ENCODE results near the gene HNRNPH2.

Gene HNRNPH2

GRCh38 chrX:101362116-101362515, 45.9 kb upstream of the HNRNPH2 start:
- Histone ChIP-seq H3K36me3 (replicated peaks; ENCODE audit: insufficient read depth, low read length) (no peaks in the 10 kb centered on the region), H3K4me3 (ENCODE audit: low read length) (no peak overlapping the region), H2AFZ (ENCODE audit: low read length) (no peak overlapping the region), H3F3A (ENCODE audit: insufficient read depth, low read length) (no peaks in the 10 kb centered on the region), H3K9ac (ENCODE audit: low read length) (no peak overlapping the region), H3K27ac (ENCODE audit: low read length) (no peak overlapping the region), H3K4me1 (ENCODE audit: low read length) (peaks cover 11% of the 10 kb centered on the region; the same call in 1 of the 2 replicates), H3K9me3 (replicated peaks; ENCODE audit: insufficient read depth, low read length) (no peaks in the 10 kb centered on the region), H3K4me2 (ENCODE audit: low read depth, low read length) (no peak overlapping the region), H3K79me2 (ENCODE audit: low read length) (no peaks in the 10 kb centered on the region), H3K9me2 (replicated peaks; ENCODE audit: insufficient read depth, low read length) (no peaks in the 10 kb centered on the region), H4K20me1 (ENCODE audit: insufficient read depth, low read length) (no peaks in the 10 kb centered on the region), H3K27me3 (replicated peaks; ENCODE audit: insufficient read depth, low read length) (no peaks in the 10 kb centered on the region)
- no peak for TF ChIP-seq EZH2 (optimal IDR thresholded peaks at IDR 0.05; ENCODE audit: low read depth, low read length)
- no peak for DNase-seq

DNA sequence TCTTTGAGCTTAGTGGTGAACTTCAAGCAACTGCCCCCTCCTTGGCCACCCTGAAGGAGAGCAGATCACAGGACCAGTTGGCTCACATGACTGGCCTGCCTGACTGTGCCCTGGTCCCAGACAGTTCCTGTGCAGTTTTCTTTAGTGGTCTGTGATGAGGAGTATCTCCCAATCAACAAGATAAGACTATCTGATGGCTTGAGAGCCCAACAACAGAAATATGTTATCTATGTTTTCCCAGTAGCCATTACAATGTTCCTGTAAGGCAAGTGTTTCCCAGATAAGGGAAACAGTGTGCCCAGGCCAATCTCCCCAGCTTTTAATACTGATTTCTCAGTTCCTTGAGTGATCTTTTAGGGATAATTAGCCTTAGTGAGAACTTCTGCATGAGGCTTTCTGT, 45.3 kb upstream of the HNRNPH2 start:
- Histone ChIP-seq H3K4me3 (ENCODE audit: low read length) (no peak overlapping the region), H4K20me1 (ENCODE audit: insufficient read depth, low read length) (no peaks in the 10 kb centered on the region), H3F3A (ENCODE audit: insufficient read depth, low read length) (no peaks in the 10 kb centered on the region), H3K27me3 (replicated peaks; ENCODE audit: insufficient read depth, low read length) (no peaks in the 10 kb centered on the region), H2AFZ (ENCODE audit: low read length) (no peak overlapping the region), H3K27ac (ENCODE audit: low read length) (no peak overlapping the region), H3K9me2 (replicated peaks; ENCODE audit: insufficient read depth, low read length) (no peaks in the 10 kb centered on the region), H3K9ac (ENCODE audit: low read length) (no peak overlapping the region), H3K4me1 (ENCODE audit: low read length) (peaks cover 7% of the 10 kb centered on the region; the same call in 1 of the 2 replicates), H3K4me2 (ENCODE audit: low read depth, low read length) (no peak overlapping the region), H3K36me3 (replicated peaks; ENCODE audit: insufficient read depth, low read length) (no peaks in the 10 kb centered on the region), H3K9me3 (replicated peaks; ENCODE audit: insufficient read depth, low read length) (no peaks in the 10 kb centered on the region), H3K79me2 (ENCODE audit: low read length) (no peaks in the 10 kb centered on the region)
- no peak for DNase-seq
- TF ChIP-seq, protein P1, sequence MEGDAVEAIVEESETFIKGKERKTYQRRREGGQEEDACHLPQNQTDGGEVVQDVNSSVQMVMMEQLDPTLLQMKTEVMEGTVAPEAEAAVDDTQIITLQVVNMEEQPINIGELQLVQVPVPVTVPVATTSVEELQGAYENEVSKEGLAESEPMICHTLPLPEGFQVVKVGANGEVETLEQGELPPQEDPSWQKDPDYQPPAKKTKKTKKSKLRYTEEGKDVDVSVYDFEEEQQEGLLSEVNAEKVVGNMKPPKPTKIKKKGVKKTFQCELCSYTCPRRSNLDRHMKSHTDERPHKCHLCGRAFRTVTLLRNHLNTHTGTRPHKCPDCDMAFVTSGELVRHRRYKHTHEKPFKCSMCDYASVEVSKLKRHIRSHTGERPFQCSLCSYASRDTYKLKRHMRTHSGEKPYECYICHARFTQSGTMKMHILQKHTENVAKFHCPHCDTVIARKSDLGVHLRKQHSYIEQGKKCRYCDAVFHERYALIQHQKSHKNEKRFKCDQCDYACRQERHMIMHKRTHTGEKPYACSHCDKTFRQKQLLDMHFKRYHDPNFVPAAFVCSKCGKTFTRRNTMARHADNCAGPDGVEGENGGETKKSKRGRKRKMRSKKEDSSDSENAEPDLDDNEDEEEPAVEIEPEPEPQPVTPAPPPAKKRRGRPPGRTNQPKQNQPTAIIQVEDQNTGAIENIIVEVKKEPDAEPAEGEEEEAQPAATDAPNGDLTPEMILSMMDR (IDR thresholded peaks at IDR 0.05; ENCODE audit: low read length), result no peak
- no peak for TF ChIP-seq EZH2phosphoT487 (IDR thresholded peaks at IDR 0.05; ENCODE audit: low read length)
- TF ChIP-seq EZH2 (optimal IDR thresholded peaks at IDR 0.05; ENCODE audit: low read depth, low read length), result no peak

GRCh38 chrX:101365301-101365795, 42.7 kb upstream of the HNRNPH2 start:
- Histone ChIP-seq H3K36me3 (replicated peaks; ENCODE audit: insufficient read depth, low read length) (no peaks in the 10 kb centered on the region), H3K4me2 (ENCODE audit: low read depth, low read length) (no peak overlapping the region), H3K9me3 (replicated peaks; ENCODE audit: insufficient read depth, low read length) (no peaks in the 10 kb centered on the region), H2AFZ (ENCODE audit: low read length) (no peak overlapping the region), H4K20me1 (ENCODE audit: insufficient read depth, low read length) (no peaks in the 10 kb centered on the region), H3F3A (ENCODE audit: insufficient read depth, low read length) (no peaks in the 10 kb centered on the region), H3K4me3 (ENCODE audit: low read length) (no peak overlapping the region), H3K27me3 (replicated peaks; ENCODE audit: insufficient read depth, low read length) (no peaks in the 10 kb centered on the region), H3K9me2 (replicated peaks; ENCODE audit: insufficient read depth, low read length) (no peaks in the 10 kb centered on the region), H3K4me1 (ENCODE audit: low read length) (peaks cover 3% of the 10 kb centered on the region), H3K9ac (ENCODE audit: low read length) (no peak overlapping the region), H3K79me2 (ENCODE audit: low read length) (no peaks in the 10 kb centered on the region), H3K27ac (ENCODE audit: low read length) (no peak overlapping the region)
- TF ChIP-seq, protein P1 (IDR thresholded peaks at IDR 0.05; ENCODE audit: low read length), result no peak
- no peak for TF ChIP-seq EZH2phosphoT487 (IDR thresholded peaks at IDR 0.05; ENCODE audit: low read length)
- no peak for TF ChIP-seq EZH2 (optimal IDR thresholded peaks at IDR 0.05; ENCODE audit: low read depth, low read length)
- DNase-seq, result no peak

DNA sequence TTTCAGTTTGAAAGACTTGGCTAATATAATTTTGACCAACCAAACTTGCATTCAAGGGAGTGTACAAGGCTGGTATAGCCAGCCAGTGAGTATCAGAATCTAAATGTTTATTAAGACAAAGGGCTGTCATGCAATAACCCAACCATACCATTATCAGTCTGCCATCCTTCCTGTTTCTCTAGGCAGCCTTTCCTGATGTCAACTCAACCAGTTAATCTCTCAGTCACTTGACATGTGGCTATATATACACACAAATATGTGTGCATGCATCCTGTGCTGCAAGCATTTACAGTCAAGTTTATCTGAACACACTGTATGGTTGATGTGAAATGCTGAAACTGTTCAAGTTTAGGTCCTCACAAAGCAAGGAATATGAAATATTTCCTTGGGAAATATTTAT, 39.2 kb upstream of the HNRNPH2 start:
- DNase-seq, result no peak
- no peak for TF ChIP-seq EZH2 (optimal IDR thresholded peaks at IDR 0.05; ENCODE audit: low read depth, low read length)
- TF ChIP-seq, protein P1 (IDR thresholded peaks at IDR 0.05; ENCODE audit: low read length), result no peak
- Histone ChIP-seq H3F3A (ENCODE audit: insufficient read depth, low read length) (no peaks in the 10 kb centered on the region), H3K9me2 (replicated peaks; ENCODE audit: insufficient read depth, low read length) (no peaks in the 10 kb centered on the region), H3K27ac (ENCODE audit: low read length) (no peak overlapping the region), H4K20me1 (ENCODE audit: insufficient read depth, low read length) (no peaks in the 10 kb centered on the region), H3K4me2 (ENCODE audit: low read depth, low read length) (no peak overlapping the region), H2AFZ (ENCODE audit: low read length) (no peak overlapping the region), H3K9me3 (replicated peaks; ENCODE audit: insufficient read depth, low read length) (no peaks in the 10 kb centered on the region), H3K36me3 (replicated peaks; ENCODE audit: insufficient read depth, low read length) (no peaks in the 10 kb centered on the region), H3K27me3 (replicated peaks; ENCODE audit: insufficient read depth, low read length) (no peaks in the 10 kb centered on the region), H3K9ac (ENCODE audit: low read length) (no peak overlapping the region), H3K4me3 (ENCODE audit: low read length) (no peak overlapping the region), H3K79me2 (ENCODE audit: low read length) (no peaks in the 10 kb centered on the region), H3K4me1 (ENCODE audit: low read length) (peaks cover 14% of the 10 kb centered on the region)

All from MM.1S (cell line).